NCI-H748 (cell line): ENCODE data around the gene BIVM.

Experiments used
- DNase-seq: peaks from one replicate; lab custom pipeline; 2025; ENCODE audit not compliant: unreplicated experiment; lab: John Stamatoyannopoulos, UW

Gene BIVM

GRCh38 chr13:102788683-102789082, 10.2 kb upstream of the BIVM start:
- no peak for DNase-seq

- no peak for DNase-seq
Measured at GRCh38 chr13:102792396-102792795, 6.5 kb upstream of the BIVM start.

- DNase-seq: no peak
Measured at GRCh38 chr13:102793611-102794355, 5.1 kb upstream of the BIVM start.

GRCh38 chr13:102799426-102800144, 666 bp downstream of the BIVM start:
- peak; percentile 60 for DNase-seq

- peak; percentile 80 for DNase-seq
Measured at GRCh38 chr13:102800145-102801041, 1.5 kb downstream of the BIVM start.

GRCh38 chr13:102805680-102806079, 6.8 kb downstream of the BIVM start:
- no peak for DNase-seq

- no peak for DNase-seq
Measured at GRCh38 chr13:102807699-102808098, 8.8 kb downstream of the BIVM start.

- no peak for DNase-seq
Measured at GRCh38 chr13:102812611-102813287, 13.8 kb downstream of the BIVM start.

- DNase-seq: no peak
Measured at GRCh38 chr13:102814025-102814607, 15.2 kb downstream of the BIVM start.

GRCh38 chr13:102814793-102815192, 15.9 kb downstream of the BIVM start:
- DNase-seq: no peak

- DNase-seq: no peak
Measured at GRCh38 chr13:102815788-102816187, 16.9 kb downstream of the BIVM start.

- DNase-seq: no peak
Measured at GRCh38 chr13:102816708-102817107, 17.8 kb downstream of the BIVM start.

- DNase-seq: no peak
Measured at GRCh38 chr13:102817241-102817640, 18.3 kb downstream of the BIVM start.

GRCh38 chr13:102817907-102818306, 19.0 kb downstream of the BIVM start:
- no peak for DNase-seq

- DNase-seq: no peak
Measured at GRCh38 chr13:102825400-102825799, 26.5 kb downstream of the BIVM start.

GRCh38 chr13:102825921-102826706, 27.2 kb downstream of the BIVM start:
- no peak for DNase-seq

- DNase-seq: no peak
Measured at GRCh38 chr13:102830646-102831045, 31.7 kb downstream of the BIVM start.

- DNase-seq: no peak
Measured at GRCh38 chr13:102836471-102836870, 37.6 kb downstream of the BIVM start.

GRCh38 chr13:102838273-102838672, 39.4 kb downstream of the BIVM start:
- no peak for DNase-seq

- DNase-seq: no peak
Measured at GRCh38 chr13:102838982-102839381, 40.1 kb downstream of the BIVM start.
